ENCODE data around the gene BRD2. TPM values are rescaled to one million over a fixed set of nuclear protein-coding genes. Genes with fewer than 3 reads are reported as not detected.

The BRD2 gene
- total and polyA plus RNA-seq, 2 of the 4 experiments (the other 2 are of a cell fraction), result 99.5 to 144 TPM

DNA sequence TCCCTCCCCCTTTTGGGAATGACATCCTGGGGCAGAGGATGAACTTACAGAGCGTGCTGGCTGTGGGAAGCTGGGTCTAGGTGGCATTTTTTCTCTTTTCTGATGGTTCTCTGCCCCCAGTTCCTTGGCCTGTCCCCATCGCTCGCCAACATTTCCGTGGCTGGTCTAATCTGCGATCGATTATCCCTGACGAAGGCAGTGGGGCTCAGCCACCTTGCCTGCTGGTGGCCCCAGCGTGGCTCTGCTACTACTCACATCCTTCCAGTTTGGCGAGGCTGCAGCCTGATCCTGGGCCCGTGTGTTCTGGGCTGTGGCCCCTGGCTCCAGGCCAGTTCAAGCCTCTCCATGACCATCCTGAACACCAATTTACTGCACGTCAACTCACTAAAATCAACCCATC, 47.4 kb downstream of the BRD2 start (continued):
- TF ChIP-seq SMC3 (IDR thresholded peaks at IDR 0.05; ENCODE audit: low read depth, low read length), result no peak
- no peak for TF ChIP-seq MAFK (IDR thresholded peaks at IDR 0.05; ENCODE audit: low read depth, low read length)
- no peak for TF ChIP-seq MAZ (IDR thresholded peaks at IDR 0.05; ENCODE audit: borderline replicate concordance, low read depth, low read length)
- TF ChIP-seq POLR2A (IDR thresholded peaks at IDR 0.05; ENCODE audit: low read depth, low read length), result no peak
- no peak for TF ChIP-seq RCOR1 (IDR thresholded peaks at IDR 0.05; ENCODE audit: insufficient replicate concordance, low read length)

DNA sequence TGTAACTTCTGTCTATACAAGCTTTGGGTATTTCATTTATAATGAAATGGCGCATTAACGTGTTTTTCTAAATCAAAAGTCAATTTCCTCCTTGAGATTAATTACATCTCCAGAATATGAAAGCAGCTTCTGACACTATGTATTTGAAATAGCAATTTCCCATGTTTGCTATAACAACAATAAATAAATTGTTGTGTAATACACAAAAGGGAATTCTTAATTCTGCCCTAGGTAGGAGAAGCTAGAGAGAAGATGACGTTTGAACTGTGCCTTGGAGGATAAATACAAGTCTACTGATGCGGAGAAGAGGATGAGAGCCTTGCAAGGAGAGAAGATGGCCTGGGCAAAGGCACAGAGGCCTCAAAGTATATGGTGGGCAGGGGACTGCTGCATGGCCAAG, 48.6 kb downstream of the BRD2 start:
- Histone ChIP-seq H2AFZ (replicated peaks; ENCODE audit: low read length, poor library complexity) (no peak overlapping the region), H3K56ac (ENCODE audit: extremely low read depth, insufficient read depth, low read length) (no peak overlapping the region), H3K18ac (ENCODE audit: low read depth, low read length) (no peak overlapping the region), H3K4me1 (ENCODE audit: control insufficient read depth, insufficient read depth, low read length) (no peaks in the 10 kb centered on the region; the same call in 1 of the 2 replicates), H3K27me3 (ENCODE audit: control insufficient read depth, insufficient read depth, low read length) (peaks cover 45% of the 10 kb centered on the region), H3K4me3 (ENCODE audit: insufficient read depth, low read depth, low read length) (no peak overlapping the region), H3K36me3 (ENCODE audit: control insufficient read depth, insufficient read depth, low read length) (no peaks in the 10 kb centered on the region), H2BK20ac (ENCODE audit: low read depth, low read length) (no peak overlapping the region), H2BK5ac (ENCODE audit: low read depth, low read length, poor library complexity, severe bottlenecking) (no peak overlapping the region), H4K91ac (ENCODE audit: insufficient read depth, low read depth, low read length) (no peak overlapping the region), H2AK9ac (replicated peaks; ENCODE audit: low read depth, low read length, poor library complexity) (no peak overlapping the region), H3K9me3 (ENCODE audit: control insufficient read depth, insufficient read depth, low read length) (no peaks in the 10 kb centered on the region), H4K8ac (ENCODE audit: low read depth in 2 of 2, low read length in 2 of 2) (no peak overlapping the region), H3K4ac (ENCODE audit: low read depth, low read length) (no peak overlapping the region), H3K4me2 (ENCODE audit: low read depth, low read length) (no peak overlapping the region), H3K9ac (ENCODE audit: low read depth, low read length) (no peak overlapping the region), H2AK5ac (ENCODE audit: low read depth, low read length) (no peak overlapping the region), H3K27ac (ENCODE audit: insufficient read depth, low read length) (no peak overlapping the region), H4K5ac (ENCODE audit: low read depth, low read length) (no peak overlapping the region), H2BK15ac (ENCODE audit: low read depth, low read length) (no peak overlapping the region), H2BK120ac (ENCODE audit: low read depth, low read length) (no peak overlapping the region), H3K23ac (ENCODE audit: low read depth, low read length) (no peak overlapping the region), H3K79me1 (ENCODE audit: low read depth in 1 of 2, low read length in 2 of 2) (no peaks in the 10 kb centered on the region), H4K20me1 (ENCODE audit: insufficient read depth, low read length) (no peaks in the 10 kb centered on the region), H3K9me1 (ENCODE audit: insufficient read depth, low read length) (no peaks in the 10 kb centered on the region), H3K14ac (replicated peaks; ENCODE audit: low read depth, low read length) (no peak overlapping the region)
- ChIA-PET POLR2A (ENCODE audit: unreplicated experiment) (no interaction called here), CTCF (interaction anchor here (0.8 to 1.5 kb wide), 2 partner anchors 32 to 232 kb away, joined by 3 to 6 read pairs; no protein-coding TSS in a partner anchor)
- DNase-seq (no peak), ATAC-seq (ENCODE audit: low read depth) (no peak)
- TF ChIP-seq USF2 (IDR thresholded peaks at IDR 0.05; ENCODE audit: low read depth, low read length) (no peak), SMC3 (IDR thresholded peaks at IDR 0.05; ENCODE audit: low read depth, low read length) (no peak), RAD21 (IDR thresholded peaks at IDR 0.05; ENCODE audit: low read length) (no peak), MAZ (IDR thresholded peaks at IDR 0.05; ENCODE audit: borderline replicate concordance, low read depth, low read length) (no peak), NFE2L2 (IDR thresholded peaks at IDR 0.05; ENCODE audit: low read depth, low read length) (no peak), ELK1 (IDR thresholded peaks at IDR 0.05; ENCODE audit: borderline replicate concordance, low read depth, low read length) (no peak), CHD1 (IDR thresholded peaks at IDR 0.05; ENCODE audit: low read depth, low read length) (no peak), FOS (IDR thresholded peaks at IDR 0.05; ENCODE audit: low read depth, low read length) (no peak)
- in situ Hi-C loops (cut with MboI; ENCODE audit: low sequenced_read_pairs) (loop anchor here (5.0 to 10.0 kb wide), 2 partner anchors 148 to 230 kb away; no protein-coding TSS in a partner anchor), dilution Hi-C loops (cut with HindIII; ENCODE audit: low sequenced_read_pairs, unreplicated experiment) (no loop called here), intact Hi-C loops (cut with micrococcal nuclease) (no loop called here)
- no TSS peak for BruUV-seq (replicated peaks)
- WGBS, 2 experiments (ENCODE audit: extremely low coverage in 2 of 2, insufficient read length in 1 of 2), result 50% methylated on average over 2 of the region's 4 CpGs; no CpG with 5 or more reads in 1 of the 2 experiments
